OCI-LY3 (cell line): ENCODE data around the gene SHLD1.
"Not testable (repeated sequence)": the region's sequence is repeated elsewhere in the genome, so short reads cannot be mapped to it uniquely, and the experiment has no call there.

Source experiments
- H2AFZ ChIP-seq: fragments of 200-600, 300-600 bp; shearing (Covaris generic); 2 replicates; pipeline ENCODE4 v1.6.0; 2014; ENCODE audit warnings: antibody characterized with exemption, low read depth, low read length
- H3K27ac ChIP-seq: fragments of 200-600, 300-600 bp; sonication (generic); 2 replicates; pipeline ENCODE4 v1.5.1; 2014; ENCODE audit warnings: mild to moderate bottlenecking, low read length, moderate library complexity, mixed read lengths
- H3K27me3 ChIP-seq: fragments of 200-600, 300-600 bp; sonication (generic); 2 replicates; pipeline ENCODE4 v1.6.1; 2014; ENCODE audit warnings: low read depth, low read length, mixed read lengths
- H3K36me3 ChIP-seq: fragments of 200-600, 300-600 bp; sonication (generic); replicated peaks from 2 replicates; pipeline ENCODE3; 2014; ENCODE audit warnings: low read depth, low read length, mixed read lengths
- H3K4me1 ChIP-seq: fragments of 300-600, 200-600 bp; sonication (generic); 2 replicates; pipeline ENCODE4 v1.6.1; 2014; ENCODE audit warnings: low read length, mixed read lengths
- H3K4me2 ChIP-seq: fragments of 200-600, 300-600 bp; sonication (generic); 2 replicates; pipeline ENCODE4 v1.6.1; 2014; ENCODE audit warnings: low read length, mixed read lengths
- H3K4me3 ChIP-seq: fragments of 300-600, 200-600 bp; sonication (generic); 2 replicates; pipeline ENCODE4 v1.5.1; 2014; ENCODE audit warnings: antibody characterized with exemption, mild to moderate bottlenecking, low read length, moderate library complexity
- H3K79me2 ChIP-seq: fragments of 300-600, 200-600 bp; shearing (Covaris generic); 2 replicates; pipeline ENCODE4 v1.6.1; 2014; ENCODE audit warnings: mild to moderate bottlenecking, low read length, mixed read lengths
- H3K9ac ChIP-seq: fragments of 300-600, 200-600 bp; shearing (Covaris generic); 2 replicates; pipeline ENCODE4 v1.6.0; 2014; ENCODE audit warnings: mild to moderate bottlenecking, low read length, moderate library complexity
- H3K9me3 ChIP-seq: fragments of 200-600, 300-600 bp; shearing (Covaris generic); 2 replicates; pipeline ENCODE4 v1.6.1; 2014; ENCODE audit warnings: low read length, mixed read lengths; ENCODE audit not compliant: insufficient read depth
- H4K20me1 ChIP-seq: fragments of 200-600, 300-600 bp; sonication (generic); 2 replicates; pipeline ENCODE4 v1.6.1; 2016; ENCODE audit warnings: low read length, mixed read lengths; ENCODE audit not compliant: insufficient read depth
- CTCF ChIP-seq: fragments of 200-600, 300-600 bp; sonication (generic); IDR thresholded peaks from 2 replicates; pipeline ENCODE4 v1.5.1; 2014; ENCODE audit warnings: antibody characterized with exemption, low read length, low read depth
- EZH2phosphoT487 ChIP-seq: fragments of 200-600 bp; shearing (Covaris generic); IDR thresholded peaks from 2 replicates; pipeline ENCODE4 v1.6.1; 2018; ENCODE audit warnings: antibody characterized with exemption, mixed run types, low read depth

Gene SHLD1

GRCh38 chr20:5737966-5738365, 12.2 kb upstream of the SHLD1 start:
- no peak overlapping the region for H3K4me3 ChIP-seq
- H3K9me3 ChIP-seq = no peaks in the 10 kb centered on the region
- no peaks in the 10 kb centered on the region for H3K36me3 ChIP-seq
- no peaks in the 10 kb centered on the region for H4K20me1 ChIP-seq
- no peak overlapping the region for H3K27ac ChIP-seq
- H3K4me1 ChIP-seq = no peaks in the 10 kb centered on the region
- TF ChIP-seq CTCF (no peak), EZH2phosphoT487 (no peak)
- H2AFZ ChIP-seq = no peak overlapping the region
- H3K79me2 ChIP-seq = no peaks in the 10 kb centered on the region
- no peak overlapping the region for H3K4me2 ChIP-seq
- H3K27me3 ChIP-seq = peaks cover 18% of the 10 kb centered on the region
- no peak overlapping the region for H3K9ac ChIP-seq

GRCh38 chr20:5740643-5741042, 9.6 kb upstream of the SHLD1 start:
- not testable (repeated sequence) for H3K9ac ChIP-seq, H3K4me2 ChIP-seq, H4K20me1 ChIP-seq, H2AFZ ChIP-seq, H3K27ac ChIP-seq, H3K79me2 ChIP-seq, H3K4me1 ChIP-seq, H3K4me3 ChIP-seq, H3K9me3 ChIP-seq, H3K36me3 ChIP-seq
- H3K27me3 ChIP-seq = peaks cover 11% of the 10 kb centered on the region

- no peaks in the 10 kb centered on the region for H3K79me2 ChIP-seq
- H3K27ac ChIP-seq = no peak overlapping the region
- peaks cover 13% of the 10 kb centered on the region for H3K27me3 ChIP-seq
- no peak overlapping the region for H3K9ac ChIP-seq
- H3K4me1 ChIP-seq = no peaks in the 10 kb centered on the region
- TF ChIP-seq CTCF (no peak), EZH2phosphoT487 (no peak)
- no peak overlapping the region for H2AFZ ChIP-seq
- H3K4me3 ChIP-seq = no peak overlapping the region
- no peaks in the 10 kb centered on the region for H4K20me1 ChIP-seq
- no peak overlapping the region for H3K4me2 ChIP-seq
- no peaks in the 10 kb centered on the region for H3K9me3 ChIP-seq
- no peaks in the 10 kb centered on the region for H3K36me3 ChIP-seq
These were observed 9.1 kb upstream of the SHLD1 start for GRCh38 chr20:5741089-5741488.

- no peak overlapping the region for H3K27ac ChIP-seq
These were observed 8.2 kb upstream of the SHLD1 start for GRCh38 chr20:5742041-5742440.

More at GRCh38 chr20:5742041-5742440, 8.2 kb upstream of the SHLD1 start:
- no peaks in the 10 kb centered on the region for H3K9me3 ChIP-seq
- H2AFZ ChIP-seq = no peak overlapping the region
- TF ChIP-seq CTCF (no peak), EZH2phosphoT487 (no peak)
- H3K27me3 ChIP-seq = peaks cover 8% of the 10 kb centered on the region; the same call in 1 of the 2 replicates
- no peaks in the 10 kb centered on the region for H3K79me2 ChIP-seq
- no peaks in the 10 kb centered on the region for H3K4me1 ChIP-seq
- H3K4me2 ChIP-seq = no peak overlapping the region
- no peak overlapping the region for H3K4me3 ChIP-seq
- H4K20me1 ChIP-seq = no peaks in the 10 kb centered on the region
- no peak overlapping the region for H3K9ac ChIP-seq
- H3K36me3 ChIP-seq = no peaks in the 10 kb centered on the region
